GM12878 (cell line): Measurements from ENCODE around the gene YEATS2. TPM values are rescaled to one million over a fixed set of nuclear protein-coding genes. Genes with fewer than 3 reads are reported as not detected.

ENCODE experiments used
- ASH2L ChIP-seq: fragments of 300-600, 200-600 bp; sonication (generic); IDR thresholded peaks from 2 replicates; pipeline ENCODE4 v1.6.1; 2017; ENCODE audit warnings: low read depth, mild to moderate bottlenecking, borderline replicate concordance
- BACH1 ChIP-seq: fragments of 450-650 bp; IDR thresholded peaks from 2 replicates; pipeline ENCODE4 v1.6.1; 2017; ENCODE audit warnings: mild to moderate bottlenecking, borderline replicate concordance
- CHD2 ChIP-seq: IDR thresholded peaks from 2 replicates; pipeline ENCODE4 v1.6.1; 2011; ENCODE audit warnings: low read depth, low read length, improper control_type of control experiment, borderline replicate concordance
- DPF2 ChIP-seq: fragments of 450-650 bp; IDR thresholded peaks from 2 replicates; pipeline ENCODE4 v1.6.1; 2017; ENCODE audit warnings: mild to moderate bottlenecking
- EGR1 ChIP-seq, 2 experiments: IDR thresholded peaks; 1 replicate in 1 of 2; 2 replicates in 1 of 2; pipeline ENCODE4 v1.6.1; 2011 to 2012; ENCODE audit warnings: low read depth in 2 of 2, low read length in 2 of 2, borderline replicate concordance in 1 of 2, mild to moderate bottlenecking in 1 of 2, moderate library complexity in 1 of 2
- ELK1 ChIP-seq: IDR thresholded peaks from 2 replicates; pipeline ENCODE4 v1.6.1; 2012; ENCODE audit warnings: low read depth, low read length, improper control_type of control experiment
- GATAD2B ChIP-seq: fragments of 450-650 bp; conservative IDR thresholded peaks from 2 replicates; pipeline ENCODE4 v1.6.1; 2017; ENCODE audit warnings: low read depth, mild to moderate bottlenecking, moderate library complexity
- HDGF ChIP-seq: fragments of 450-650 bp; IDR thresholded peaks from 2 replicates; pipeline ENCODE4 v1.6.1; 2016; ENCODE audit warnings: antibody characterized with exemption
- LARP7 ChIP-seq: fragments of 450-650 bp; IDR thresholded peaks from 2 replicates; pipeline ENCODE4 v1.6.1; 2017; ENCODE audit warnings: mild to moderate bottlenecking
- MYB ChIP-seq: fragments of 150-350 bp; IDR thresholded peaks from 2 replicates; pipeline ENCODE4 v1.6.1; 2014; ENCODE audit warnings: mild to moderate bottlenecking, low read depth, low read length, borderline replicate concordance
- NFXL1 ChIP-seq: fragments of 450-650 bp; IDR thresholded peaks from 2 replicates; pipeline ENCODE4 v1.6.1; 2017; ENCODE audit warnings: antibody characterized with exemption, mild to moderate bottlenecking, borderline replicate concordance
- NR2F1 ChIP-seq: fragments of 450-650 bp; conservative IDR thresholded peaks from 2 replicates; pipeline ENCODE4 v1.6.1; 2017; ENCODE audit warnings: mild to moderate bottlenecking
- POLR2AphosphoS2 ChIP-seq: IDR thresholded peaks from 2 replicates; pipeline ENCODE4 v1.6.1; 2011; ENCODE audit warnings: low read depth, mild to moderate bottlenecking, low read length, improper control_type of control experiment, moderate library complexity
- POLR2AphosphoS5 ChIP-seq: IDR thresholded peaks from 2 replicates; pipeline ENCODE4 v1.6.1; 2011; ENCODE audit warnings: mild to moderate bottlenecking, low read length, inconsistent platforms
- RB1 ChIP-seq: fragments of 450-650 bp; formaldehyde crosslinking; IDR thresholded peaks from 2 replicates; pipeline ENCODE4 v1.6.1; 2017; ENCODE audit warnings: mild to moderate bottlenecking, borderline replicate concordance
- RBBP5 ChIP-seq: fragments of 200-600 bp; sonication (generic); conservative IDR thresholded peaks from 2 replicates; pipeline ENCODE4 v1.6.1; 2016
- RELA ChIP-seq: fragments of 450-650 bp; IDR thresholded peaks from 2 replicates; pipeline ENCODE4 v1.8.0; 2014; ENCODE audit warnings: borderline replicate concordance; ENCODE audit not compliant: partially characterized antibody
- SIN3A ChIP-seq: IDR thresholded peaks from 2 replicates; pipeline ENCODE4 v1.6.1; 2012; ENCODE audit warnings: low read depth, low read length, improper control_type of control experiment
- SMARCA5 ChIP-seq: fragments of 450-650 bp; IDR thresholded peaks from 2 replicates; pipeline ENCODE4 v1.6.1; 2017; ENCODE audit warnings: mild to moderate bottlenecking
- SPI1 ChIP-seq: IDR thresholded peaks from 2 replicates; pipeline ENCODE4 v1.6.1; 2011; ENCODE audit warnings: low read depth, mild to moderate bottlenecking, low read length, moderate library complexity, borderline replicate concordance; ENCODE audit not compliant: insufficient read depth
- SREBF2 ChIP-seq: IDR thresholded peaks from 2 replicates; pipeline ENCODE4 v1.6.1; 2012; ENCODE audit warnings: mild to moderate bottlenecking, low read length
- SRF ChIP-seq, 2 experiments: IDR thresholded peaks; 2 replicates each; pipeline ENCODE4 v1.6.1; 2011; ENCODE audit warnings: low read depth in 2 of 2, low read length in 2 of 2, mild to moderate bottlenecking in 1 of 2, moderate library complexity in 1 of 2
- TAF1 ChIP-seq: IDR thresholded peaks from 2 replicates; pipeline ENCODE4 v1.6.1; 2011; ENCODE audit warnings: mild to moderate bottlenecking, low read depth, low read length, borderline replicate concordance
- TCF12 ChIP-seq: IDR thresholded peaks from 2 replicates; pipeline ENCODE4 v1.6.1; 2011; ENCODE audit warnings: low read depth, mild to moderate bottlenecking, low read length
- TCF3 ChIP-seq: IDR thresholded peaks from 2 replicates; pipeline ENCODE4 v1.6.1; 2012; ENCODE audit warnings: low read depth, mild to moderate bottlenecking, low read length, borderline replicate concordance; ENCODE audit not compliant: insufficient read depth
- ZNF217 ChIP-seq: fragments of 450-650 bp; IDR thresholded peaks from 2 replicates; pipeline ENCODE4 v1.6.1; 2017; ENCODE audit warnings: antibody characterized with exemption, mild to moderate bottlenecking
- ZNF24 ChIP-seq: fragments of 450-650 bp; IDR thresholded peaks from 2 replicates; pipeline ENCODE4 v1.6.1; 2017; ENCODE audit warnings: antibody characterized with exemption, mild to moderate bottlenecking
- ZNF687 ChIP-seq: fragments of 450-650 bp; IDR thresholded peaks from 2 replicates; pipeline ENCODE4 v1.6.1; 2017; ENCODE audit warnings: mild to moderate bottlenecking, moderate library complexity
- polyA plus RNA-seq, 11 experiments: library from polyadenylated mRNA; depleted of rRNA in 4 of 11; unstranded in 6 of 11; stranded (reverse) in 5 of 11; fragments of >200 nt; fragmentation: Nextera tagmentation in 4 of 11; fragmentation: Illumina TruSeq in 1 of 11; extraction: Ambion mirVana in 4 of 11; extraction: Trizol in 1 of 11; gene quantifications; 1 replicate in 1 of 11; 2 replicates in 10 of 11; pipeline versions ENCODE4 v1.2.1 to v1.2.3, GENCODE V29; 2011 to 2016; ENCODE audit warnings: inconsistent platforms in 2 of 11, missing spikeins in 2 of 11, low read depth in 1 of 11
- total RNA-seq, 4 experiments: library from RNA; depleted of rRNA in 3 of 4; stranded (reverse); fragments of >200 nt in 3 of 4; fragmentation: Illumina TruSeq in 1 of 4; extraction: Trizol in 1 of 4; gene quantifications; 2 replicates each; pipeline versions ENCODE4 v1.2.1 to v1.2.3, GENCODE V29; 2013 to 2021

Gene YEATS2
- total and polyA plus RNA-seq, 10 of the 15 experiments (the other 5 are each of a cell fraction or from before 2014, with no cell fraction given), result 1.9 to 65.3 (median 25.8) TPM

- TF ChIP-seq RBBP5, result no peak
- 0 out of 2 replicates have a peak, but pooled peaks have one; percentile 1 for TF ChIP-seq SPI1
- no peak for TF ChIP-seq HDGF
- TF ChIP-seq DPF2, result peak; percentile 88
- 0 out of 2 replicates have a peak, but pooled peaks have one; percentile 66 for TF ChIP-seq POLR2AphosphoS2
- TF ChIP-seq NFXL1, result 0 out of 2 replicates have a peak, but pooled peaks have one; percentile 53
- no peak for TF ChIP-seq MYB
- TF ChIP-seq RB1, result peak; percentile 94; the same call in 1 of the 2 replicates
- TF ChIP-seq ZNF217, result 0 out of 2 replicates have a peak, but pooled peaks have one; percentile 6
- TF ChIP-seq TCF12, result peak; percentile 27; the same call in 1 of the 2 replicates
- TF ChIP-seq POLR2AphosphoS5, result peak; percentile 56; the same call in 1 of the 2 replicates
- peak; percentile 37 for TF ChIP-seq RELA
- peak; percentile 30 to 98 for TF ChIP-seq EGR1 (IDR thresholded peaks at IDR 0.05; ENCODE audit: borderline replicate concordance in 1 of 2, low read depth in 2 of 2, low read length in 2 of 2)
- TF ChIP-seq TCF3, result peak; percentile 70; the same call in 1 of the 2 replicates
- 0 out of 2 replicates have a peak, but pooled peaks have one; percentile 40 for TF ChIP-seq SMARCA5
- TF ChIP-seq GATAD2B, result peak; percentile 97
- TF ChIP-seq SREBF2, result no peak
- TF ChIP-seq BACH1, result peak; percentile 93
- TF ChIP-seq SRF (IDR thresholded peaks at IDR 0.05; ENCODE audit: low read depth in 2 of 2, low read length in 2 of 2), result no peak
- peak; percentile 86 for TF ChIP-seq NR2F1
- peak; percentile 52; the same call in 1 of the 2 replicates for TF ChIP-seq TAF1
- peak; percentile 52; the same call in 1 of the 2 replicates for TF ChIP-seq SIN3A
- TF ChIP-seq ELK1, result no peak
- peak; percentile 69; the same call in 1 of the 2 replicates for TF ChIP-seq ZNF24
- peak; percentile 64 for TF ChIP-seq CHD2
- TF ChIP-seq ASH2L, result peak; percentile 86; the same call in 1 of the 2 replicates
- TF ChIP-seq ZNF687, result peak; percentile 64
- peak; percentile 94 for TF ChIP-seq LARP7
- TF ChIP-seq, all 136 proteins: peak for 34
Observed at GRCh38 chr3:183697610-183698317, at the start of gene YEATS2 (continued).
